Measurements from ENCODE around the gene PRMT1. TPM values are rescaled to one million over a fixed set of nuclear protein-coding genes. Genes with fewer than 3 reads are reported as not detected.

PRMT1 gene
- total and polyA plus RNA-seq, 4 donors, result 35.1 to 67.2 (median 53.8) TPM

DNA sequence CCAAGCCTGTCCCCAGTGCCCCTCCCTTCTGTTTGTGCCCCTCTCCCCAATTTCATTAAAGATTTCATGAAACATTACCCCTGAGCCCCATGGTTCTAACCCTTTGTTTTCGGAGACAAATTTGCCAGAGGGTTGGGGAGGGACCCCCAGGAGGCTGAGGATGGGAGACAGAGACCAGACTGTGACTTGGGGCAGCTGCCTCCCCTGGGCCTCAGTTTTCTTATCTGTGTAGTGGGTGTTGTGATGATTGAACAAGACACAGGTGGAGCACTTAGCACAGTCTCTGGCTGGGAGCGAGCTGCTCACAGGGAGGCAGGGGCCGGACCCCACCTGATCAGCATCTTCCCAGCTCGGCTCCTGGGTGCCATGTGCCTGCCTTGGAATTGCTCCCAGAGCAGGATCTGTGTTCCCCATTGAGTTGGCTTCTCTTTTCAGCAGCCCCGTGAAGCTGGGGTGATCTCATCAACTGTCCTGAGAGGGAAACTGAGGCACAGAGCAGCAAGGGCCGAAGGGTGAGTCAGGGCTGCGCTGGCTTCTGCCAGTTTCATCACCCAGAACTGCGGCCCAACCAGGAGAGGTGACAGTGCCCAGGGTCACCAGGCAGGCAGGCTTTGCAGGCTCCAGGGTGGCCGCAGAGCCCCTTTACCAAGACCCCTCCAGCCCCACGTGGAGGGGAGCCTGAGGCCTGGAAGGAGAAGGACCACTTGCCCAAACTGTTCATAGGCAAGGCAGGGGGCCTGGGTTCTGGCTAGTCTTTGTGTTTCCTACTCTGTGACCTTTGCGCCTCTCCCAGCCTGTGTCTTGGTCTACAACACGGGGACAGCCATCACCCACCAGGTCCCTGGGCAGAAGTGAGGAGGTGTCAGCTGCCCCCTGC, 18.3 kb upstream of the PRMT1 start:
- WGBS, result 95% methylated on average over 12 of the region's 12 CpGs
- Histone ChIP-seq H3K36me3 (ENCODE audit: control insufficient read depth in 4 of 4, insufficient read depth in 3 of 4, low read depth in 1 of 4, low read length in 3 of 4) (peaks cover 22 to 77% (median 35%) of the 10 kb centered on the region in 4 donors), H3K9ac (ENCODE audit: low read depth in 1 of 2, low read length in 2 of 2) (no peak overlapping the region), H3K4me3 (ENCODE audit: low read depth in 1 of 3, low read length in 3 of 3) (no peak overlapping the region), H3K9me3 (ENCODE audit: control insufficient read depth in 4 of 4, low read length in 3 of 4) (no peaks in the 10 kb centered on the region), H3K27me3 (ENCODE audit: control insufficient read depth in 4 of 4, insufficient read depth in 4 of 4, low read length in 3 of 4) (no peaks in the 10 kb centered on the region), H3K4me1 (ENCODE audit: control insufficient read depth in 4 of 4, insufficient read depth in 4 of 4, low read length in 3 of 4) (peaks cover 2 to 8% (median 5%) of the 10 kb centered on the region in 4 donors), H3K27ac (ENCODE audit: low read depth in 1 of 2, low read length in 2 of 2) (no peak overlapping the region)
- no peak for DNase-seq (ENCODE audit: low spot score)
- TF ChIP-seq GABPA (IDR thresholded peaks at IDR 0.05 in 1 of 2, conservative IDR thresholded peaks at IDR 0.05 in 1 of 2) (no peak), HNF4G (IDR thresholded peaks at IDR 0.05) (no peak), YY1 (IDR thresholded peaks at IDR 0.05) (no peak), HNF4A (conservative IDR thresholded peaks at IDR 0.05) (no peak), FOXA2 (IDR thresholded peaks at IDR 0.05) (no peak), TAF1 (conservative IDR thresholded peaks at IDR 0.05) (no peak), SP1 (IDR thresholded peaks at IDR 0.05) (no peak), EGR1 (IDR thresholded peaks at IDR 0.05; ENCODE audit: low read depth in 2 of 2) (no peak), RAD21 (IDR thresholded peaks at IDR 0.05) (no peak), RXRA (IDR thresholded peaks at IDR 0.05) (no peak), JUND (IDR thresholded peaks at IDR 0.05) (no peak)
- TF ChIP-seq, protein P1, sequence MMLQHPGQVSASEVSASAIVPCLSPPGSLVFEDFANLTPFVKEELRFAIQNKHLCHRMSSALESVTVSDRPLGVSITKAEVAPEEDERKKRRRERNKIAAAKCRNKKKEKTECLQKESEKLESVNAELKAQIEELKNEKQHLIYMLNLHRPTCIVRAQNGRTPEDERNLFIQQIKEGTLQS (IDR thresholded peaks at IDR 0.05), result no peak
- TF ChIP-seq, protein P2, sequence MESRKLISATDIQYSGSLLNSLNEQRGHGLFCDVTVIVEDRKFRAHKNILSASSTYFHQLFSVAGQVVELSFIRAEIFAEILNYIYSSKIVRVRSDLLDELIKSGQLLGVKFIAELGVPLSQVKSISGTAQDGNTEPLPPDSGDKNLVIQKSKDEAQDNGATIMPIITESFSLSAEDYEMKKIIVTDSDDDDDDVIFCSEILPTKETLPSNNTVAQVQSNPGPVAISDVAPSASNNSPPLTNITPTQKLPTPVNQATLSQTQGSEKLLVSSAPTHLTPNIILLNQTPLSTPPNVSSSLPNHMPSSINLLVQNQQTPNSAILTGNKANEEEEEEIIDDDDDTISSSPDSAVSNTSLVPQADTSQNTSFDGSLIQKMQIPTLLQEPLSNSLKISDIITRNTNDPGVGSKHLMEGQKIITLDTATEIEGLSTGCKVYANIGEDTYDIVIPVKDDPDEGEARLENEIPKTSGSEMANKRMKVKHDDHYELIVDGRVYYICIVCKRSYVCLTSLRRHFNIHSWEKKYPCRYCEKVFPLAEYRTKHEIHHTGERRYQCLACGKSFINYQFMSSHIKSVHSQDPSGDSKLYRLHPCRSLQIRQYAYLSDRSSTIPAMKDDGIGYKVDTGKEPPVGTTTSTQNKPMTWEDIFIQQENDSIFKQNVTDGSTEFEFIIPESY (IDR thresholded peaks at IDR 0.05), result no peak
- TF ChIP-seq, protein P3, sequence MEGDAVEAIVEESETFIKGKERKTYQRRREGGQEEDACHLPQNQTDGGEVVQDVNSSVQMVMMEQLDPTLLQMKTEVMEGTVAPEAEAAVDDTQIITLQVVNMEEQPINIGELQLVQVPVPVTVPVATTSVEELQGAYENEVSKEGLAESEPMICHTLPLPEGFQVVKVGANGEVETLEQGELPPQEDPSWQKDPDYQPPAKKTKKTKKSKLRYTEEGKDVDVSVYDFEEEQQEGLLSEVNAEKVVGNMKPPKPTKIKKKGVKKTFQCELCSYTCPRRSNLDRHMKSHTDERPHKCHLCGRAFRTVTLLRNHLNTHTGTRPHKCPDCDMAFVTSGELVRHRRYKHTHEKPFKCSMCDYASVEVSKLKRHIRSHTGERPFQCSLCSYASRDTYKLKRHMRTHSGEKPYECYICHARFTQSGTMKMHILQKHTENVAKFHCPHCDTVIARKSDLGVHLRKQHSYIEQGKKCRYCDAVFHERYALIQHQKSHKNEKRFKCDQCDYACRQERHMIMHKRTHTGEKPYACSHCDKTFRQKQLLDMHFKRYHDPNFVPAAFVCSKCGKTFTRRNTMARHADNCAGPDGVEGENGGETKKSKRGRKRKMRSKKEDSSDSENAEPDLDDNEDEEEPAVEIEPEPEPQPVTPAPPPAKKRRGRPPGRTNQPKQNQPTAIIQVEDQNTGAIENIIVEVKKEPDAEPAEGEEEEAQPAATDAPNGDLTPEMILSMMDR (IDR thresholded peaks at IDR 0.05; ENCODE audit: low read depth, low read length, missing input control), result no peak
- TF ChIP-seq, protein P4, sequence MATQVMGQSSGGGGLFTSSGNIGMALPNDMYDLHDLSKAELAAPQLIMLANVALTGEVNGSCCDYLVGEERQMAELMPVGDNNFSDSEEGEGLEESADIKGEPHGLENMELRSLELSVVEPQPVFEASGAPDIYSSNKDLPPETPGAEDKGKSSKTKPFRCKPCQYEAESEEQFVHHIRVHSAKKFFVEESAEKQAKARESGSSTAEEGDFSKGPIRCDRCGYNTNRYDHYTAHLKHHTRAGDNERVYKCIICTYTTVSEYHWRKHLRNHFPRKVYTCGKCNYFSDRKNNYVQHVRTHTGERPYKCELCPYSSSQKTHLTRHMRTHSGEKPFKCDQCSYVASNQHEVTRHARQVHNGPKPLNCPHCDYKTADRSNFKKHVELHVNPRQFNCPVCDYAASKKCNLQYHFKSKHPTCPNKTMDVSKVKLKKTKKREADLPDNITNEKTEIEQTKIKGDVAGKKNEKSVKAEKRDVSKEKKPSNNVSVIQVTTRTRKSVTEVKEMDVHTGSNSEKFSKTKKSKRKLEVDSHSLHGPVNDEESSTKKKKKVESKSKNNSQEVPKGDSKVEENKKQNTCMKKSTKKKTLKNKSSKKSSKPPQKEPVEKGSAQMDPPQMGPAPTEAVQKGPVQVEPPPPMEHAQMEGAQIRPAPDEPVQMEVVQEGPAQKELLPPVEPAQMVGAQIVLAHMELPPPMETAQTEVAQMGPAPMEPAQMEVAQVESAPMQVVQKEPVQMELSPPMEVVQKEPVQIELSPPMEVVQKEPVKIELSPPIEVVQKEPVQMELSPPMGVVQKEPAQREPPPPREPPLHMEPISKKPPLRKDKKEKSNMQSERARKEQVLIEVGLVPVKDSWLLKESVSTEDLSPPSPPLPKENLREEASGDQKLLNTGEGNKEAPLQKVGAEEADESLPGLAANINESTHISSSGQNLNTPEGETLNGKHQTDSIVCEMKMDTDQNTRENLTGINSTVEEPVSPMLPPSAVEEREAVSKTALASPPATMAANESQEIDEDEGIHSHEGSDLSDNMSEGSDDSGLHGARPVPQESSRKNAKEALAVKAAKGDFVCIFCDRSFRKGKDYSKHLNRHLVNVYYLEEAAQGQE (IDR thresholded peaks at IDR 0.05), result no peak
- TF ChIP-seq, protein P5, sequence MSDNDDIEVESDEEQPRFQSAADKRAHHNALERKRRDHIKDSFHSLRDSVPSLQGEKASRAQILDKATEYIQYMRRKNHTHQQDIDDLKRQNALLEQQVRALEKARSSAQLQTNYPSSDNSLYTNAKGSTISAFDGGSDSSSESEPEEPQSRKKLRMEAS (IDR thresholded peaks at IDR 0.05), result no peak

Data from liver (tissue), 9 donors.